HCT116 (cell line): ENCODE measurements around the gene N4BP2. TPM values are rescaled to one million over a fixed set of nuclear protein-coding genes. Genes with fewer than 3 reads are reported as not detected.
"Not testable (repeated sequence)": the region's sequence is repeated elsewhere in the genome, so short reads cannot be mapped to it uniquely, and the experiment has no call there.

Source experiments
- ATAC-seq: fragments of 200-7000 bp; cut with Tn5 transposase; 2 replicates; pipeline ENCODE4 v1.9.1; 2020; ENCODE audit warnings: mild to moderate bottlenecking, moderate library complexity
- BruUV-seq: library from RNA; stranded (reverse); fragments of 400-500 nt; replicated peaks from 2 replicates; lab custom pipeline; 2021; lab: Mats Ljungman, UMichigan
- CTCF ChIA-PET: fragments of 300-600 bp; sonication (Branson Sonifier 250); formaldehyde crosslinking; loops from one replicate; lab custom pipeline; 2021; ENCODE audit warnings: antibody characterized with exemption; lab: Charles Lee
- POLR2A ChIA-PET: fragments of 300-600, 350-600 bp; sonication (Branson Sonifier 250); formaldehyde crosslinking; loops from one replicate; lab custom pipeline; 2021; ENCODE audit warnings: antibody characterized with exemption; lab: Charles Lee
- RAD21 ChIA-PET, 2 experiments: fragments of 300-600 bp; sonication (Branson Sonifier 250); formaldehyde crosslinking; loops; one replicate each; lab custom pipeline; 2023; ENCODE audit warnings: low total read pairs in 2 of 2; ENCODE audit not compliant: uncharacterized antibody in 2 of 2, unreplicated experiment in 2 of 2, low non-redundant PET in 1 of 2; lab: Charles Lee
- DNase-seq: peaks from one replicate; pipeline ENCODE4 v3.0.0-alpha.2; 2010; ENCODE audit warnings: low read depth, low spot score
- H2AFZ ChIP-seq: fragments of 200-600 bp; shearing (Covaris generic), sonication (generic); 2 replicates; pipeline ENCODE4 v1.6.1; 2017; ENCODE audit warnings: low read depth, mixed run types, mixed read lengths, antibody characterized with exemption, low read length; ENCODE audit not compliant: poor library complexity, severe bottlenecking
- H3K27ac ChIP-seq: 2 replicates; pipeline ENCODE4 v1.5.1; 2012; ENCODE audit warnings: low read depth, low read length
- H3K27me3 ChIP-seq: fragments of 200-600 bp; sonication (generic); 2 replicates; pipeline ENCODE4 v1.6.1; 2016; ENCODE audit warnings: mixed run types, low read length, mixed read lengths; ENCODE audit not compliant: insufficient read depth
- H3K36me3 ChIP-seq, 2 experiments: fragments of 200-500 bp in 1 of 2; fragments of 200-600 bp in 1 of 2; sonication (Bioruptor generic) in 1 of 2; sonication (generic) in 1 of 2; 2 replicates each; pipeline versions ENCODE4 v1.5.1 to v1.6.1; 2014 to 2016; ENCODE audit warnings: low read length in 2 of 2, inconsistent platforms in 1 of 2, mixed read lengths in 1 of 2, mixed run types in 1 of 2; ENCODE audit not compliant: insufficient read depth in 2 of 2, control insufficient read depth in 1 of 2
- H3K4me1 ChIP-seq, 2 experiments: fragments of 200-600 bp in 1 of 2; sonication (generic) in 1 of 2; 2 replicates each; pipeline versions ENCODE4 v1.5.1 to v1.6.1; 2012 to 2017; ENCODE audit warnings: low read length in 2 of 2, inconsistent platforms in 1 of 2, mild to moderate bottlenecking in 1 of 2, mixed read lengths in 1 of 2, mixed run types in 1 of 2, moderate library complexity in 1 of 2; ENCODE audit not compliant: insufficient read depth in 2 of 2, control insufficient read depth in 1 of 2
- H3K4me2 ChIP-seq: fragments of 200-600 bp; sonication (generic); 2 replicates; pipeline ENCODE4 v1.6.1; 2017; ENCODE audit warnings: mixed run types, low read length, mixed read lengths
- H3K4me3 ChIP-seq, 2 experiments: fragments of 200-600 bp in 1 of 2; sonication (generic) in 1 of 2; replicated peaks in 1 of 2; 2 replicates each; pipeline ENCODE4 v1.5.1; 2011 to 2016; ENCODE audit warnings: low read length in 2 of 2, control low read depth in 1 of 2, low read depth in 1 of 2, mild to moderate bottlenecking in 1 of 2, mixed read lengths in 1 of 2, mixed run types in 1 of 2
- H3K79me2 ChIP-seq: fragments of 200-600 bp; sonication (generic); 2 replicates; pipeline ENCODE4 v1.6.1; 2017; ENCODE audit warnings: mild to moderate bottlenecking, mixed run types, low read length, moderate library complexity, mixed read lengths; ENCODE audit not compliant: insufficient read depth
- H3K9ac ChIP-seq: fragments of 200-600 bp; sonication (generic); 2 replicates; pipeline ENCODE4 v1.6.1; 2016; ENCODE audit warnings: low read length, mixed read lengths
- H3K9me2 ChIP-seq: fragments of 200-600 bp; sonication (generic), shearing (Covaris generic); 2 replicates; pipeline ENCODE4 v1.6.1; 2017; ENCODE audit warnings: mixed run types, mild to moderate bottlenecking, moderate library complexity; ENCODE audit not compliant: insufficient read depth
- H3K9me3 ChIP-seq, 2 experiments: fragments of 200-500 bp in 1 of 2; fragments of 200-600 bp in 1 of 2; sonication (Bioruptor generic) in 1 of 2; sonication (generic) in 1 of 2; 2 replicates each; pipeline ENCODE4 v1.6.1; 2014 to 2017; ENCODE audit warnings: low read length in 2 of 2, mixed read lengths in 2 of 2, inconsistent platforms in 1 of 2, low read depth in 1 of 2, mild to moderate bottlenecking in 1 of 2, mixed run types in 1 of 2, moderate library complexity in 1 of 2; ENCODE audit not compliant: control insufficient read depth in 1 of 2, insufficient read depth in 1 of 2
- H4K20me1 ChIP-seq: fragments of 200-600 bp; sonication (generic), shearing (Covaris generic); 2 replicates; pipeline ENCODE4 v1.6.1; 2017; ENCODE audit warnings: mixed run types, mild to moderate bottlenecking, moderate library complexity; ENCODE audit not compliant: insufficient read depth
- CEBPB ChIP-seq: IDR thresholded peaks from 2 replicates; pipeline ENCODE4 v1.6.1; 2012; ENCODE audit warnings: low read depth
- FOSL1 ChIP-seq: IDR thresholded peaks from 2 replicates; pipeline ENCODE4 v1.6.1; 2012; ENCODE audit warnings: low read depth
- POLR2AphosphoS5 ChIP-seq: IDR thresholded peaks from 2 replicates; pipeline ENCODE4 v1.6.1; 2011; ENCODE audit warnings: mild to moderate bottlenecking, low read depth, low read length, moderate library complexity
- RAD21 ChIP-seq: IDR thresholded peaks from 2 replicates; pipeline ENCODE4 v1.6.1; 2012; ENCODE audit warnings: low read depth, mild to moderate bottlenecking
- SIN3A ChIP-seq: IDR thresholded peaks from 2 replicates; pipeline ENCODE4 v1.6.1; 2012; ENCODE audit warnings: low read depth
- SRF ChIP-seq: IDR thresholded peaks from 2 replicates; pipeline ENCODE4 v1.6.1; 2012; ENCODE audit warnings: low read depth
- TCF7L2 ChIP-seq: IDR thresholded peaks from 2 replicates; pipeline ENCODE4 v1.7.0; 2011; ENCODE audit warnings: borderline replicate concordance, inconsistent platforms; ENCODE audit not compliant: insufficient read depth, insufficient read length; ENCODE audit errors: extremely low read depth
- intact Hi-C: fragments of 100-400 bp; cut with micrococcal nuclease; formaldehyde crosslinking; loops from 2 replicates; pipeline ENCODE4 v1.10.0; 2022
- total RNA-seq: library from RNA; stranded (reverse); gene quantifications from one replicate; pipeline ENCODE4 v1.2.1, GENCODE V29; 2021; ENCODE audit not compliant: unreplicated experiment
- TF ChIP-seq, protein P1 (sequence below): IDR thresholded peaks from 2 replicates; pipeline ENCODE4 v1.6.1; 2012
- TF ChIP-seq, protein P2 (sequence below), 3 experiments: fragments of 200-600 bp in 1 of 3; sonication (generic) in 1 of 3; IDR thresholded peaks in 2 of 3; conservative IDR thresholded peaks in 1 of 3; 2 replicates each; pipeline ENCODE4 v1.5.1; 2012 to 2017; ENCODE audit warnings: low read depth in 2 of 3, low read length in 2 of 3, antibody characterized with exemption in 1 of 3, borderline replicate concordance in 1 of 3, control low read depth in 1 of 3, mild to moderate bottlenecking in 1 of 3, mixed read lengths in 1 of 3, mixed run types in 1 of 3, moderate library complexity in 1 of 3; ENCODE audit not compliant: insufficient read depth in 1 of 3

N4BP2 gene
- total RNA-seq, 1 experiment from 2014 or later: 7.0 TPM

DNA sequence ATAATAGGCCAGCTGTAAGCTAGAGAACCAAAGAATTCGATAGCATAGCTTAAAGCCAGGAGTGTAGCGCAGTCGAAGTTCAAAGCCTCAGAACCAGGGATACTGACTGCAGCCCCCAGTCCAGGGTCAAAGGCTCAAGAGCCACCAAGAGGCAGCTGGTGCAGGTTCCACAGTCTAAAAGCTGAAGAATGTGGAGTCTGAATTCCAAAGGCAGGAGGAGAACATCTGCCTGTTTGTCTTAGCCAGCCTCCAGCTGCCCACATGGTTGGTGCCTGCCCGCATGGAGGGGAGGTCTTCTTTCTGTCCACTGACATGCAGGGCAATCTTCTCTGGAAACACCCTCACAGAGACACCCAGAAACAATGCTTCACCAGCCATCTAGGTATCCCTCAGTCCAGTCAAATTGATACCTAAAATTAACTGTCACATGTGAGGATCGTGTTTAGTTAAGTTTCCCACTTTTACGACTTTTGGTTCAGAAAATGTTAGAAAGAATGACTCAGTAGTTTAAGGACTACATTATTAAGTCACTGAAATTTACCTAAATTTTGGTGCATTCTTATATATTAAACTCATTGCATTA is 87.4 kb downstream of the N4BP2 start:
- DNase-seq (no peak), ATAC-seq (no peak)
- ChIA-PET POLR2A (no interaction called here), CTCF (no interaction called here)
- H3K9me3 ChIP-seq: peaks cover 0 to 1% of the 10 kb centered on the region in 2 experiments; a peak in 1 of 4 replicates
- TF ChIP-seq CEBPB (no peak), SRF (no peak), SIN3A (no peak), FOSL1 (no peak)
- TF ChIP-seq, protein P1, sequence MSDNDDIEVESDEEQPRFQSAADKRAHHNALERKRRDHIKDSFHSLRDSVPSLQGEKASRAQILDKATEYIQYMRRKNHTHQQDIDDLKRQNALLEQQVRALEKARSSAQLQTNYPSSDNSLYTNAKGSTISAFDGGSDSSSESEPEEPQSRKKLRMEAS: no peak
- TF ChIP-seq, protein P2, sequence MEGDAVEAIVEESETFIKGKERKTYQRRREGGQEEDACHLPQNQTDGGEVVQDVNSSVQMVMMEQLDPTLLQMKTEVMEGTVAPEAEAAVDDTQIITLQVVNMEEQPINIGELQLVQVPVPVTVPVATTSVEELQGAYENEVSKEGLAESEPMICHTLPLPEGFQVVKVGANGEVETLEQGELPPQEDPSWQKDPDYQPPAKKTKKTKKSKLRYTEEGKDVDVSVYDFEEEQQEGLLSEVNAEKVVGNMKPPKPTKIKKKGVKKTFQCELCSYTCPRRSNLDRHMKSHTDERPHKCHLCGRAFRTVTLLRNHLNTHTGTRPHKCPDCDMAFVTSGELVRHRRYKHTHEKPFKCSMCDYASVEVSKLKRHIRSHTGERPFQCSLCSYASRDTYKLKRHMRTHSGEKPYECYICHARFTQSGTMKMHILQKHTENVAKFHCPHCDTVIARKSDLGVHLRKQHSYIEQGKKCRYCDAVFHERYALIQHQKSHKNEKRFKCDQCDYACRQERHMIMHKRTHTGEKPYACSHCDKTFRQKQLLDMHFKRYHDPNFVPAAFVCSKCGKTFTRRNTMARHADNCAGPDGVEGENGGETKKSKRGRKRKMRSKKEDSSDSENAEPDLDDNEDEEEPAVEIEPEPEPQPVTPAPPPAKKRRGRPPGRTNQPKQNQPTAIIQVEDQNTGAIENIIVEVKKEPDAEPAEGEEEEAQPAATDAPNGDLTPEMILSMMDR (IDR thresholded peaks at IDR 0.05 in 2 of 3, conservative IDR thresholded peaks at IDR 0.05 in 1 of 3; ENCODE audit: borderline replicate concordance in 1 of 3, insufficient read depth in 1 of 3, low read depth in 2 of 3, low read length in 2 of 3): no peak
- TF ChIP-seq, all 23 proteins: peak for 0
- H3K4me3 ChIP-seq: no peak overlapping the region
- peaks cover 0 to 2% of the 10 kb centered on the region in 2 experiments; a peak in 1 of 4 replicates for H3K36me3 ChIP-seq
- no peak overlapping the region for H3K27ac ChIP-seq
- no peak overlapping the region for H3K9ac ChIP-seq
- no peaks in the 10 kb centered on the region for H4K20me1 ChIP-seq
- H3K4me2 ChIP-seq: no peak overlapping the region
- intact Hi-C loops: no loop called here
- RAD21 ChIA-PET: no interaction called here
- H3K9me2 ChIP-seq: no peaks in the 10 kb centered on the region
- no peaks in the 10 kb centered on the region for H3K27me3 ChIP-seq
- no peaks in the 10 kb centered on the region for H3K4me1 ChIP-seq
- BruUV-seq: no TSS peak
- no peak overlapping the region for H2AFZ ChIP-seq
- H3K79me2 ChIP-seq: no peaks in the 10 kb centered on the region

DNA sequence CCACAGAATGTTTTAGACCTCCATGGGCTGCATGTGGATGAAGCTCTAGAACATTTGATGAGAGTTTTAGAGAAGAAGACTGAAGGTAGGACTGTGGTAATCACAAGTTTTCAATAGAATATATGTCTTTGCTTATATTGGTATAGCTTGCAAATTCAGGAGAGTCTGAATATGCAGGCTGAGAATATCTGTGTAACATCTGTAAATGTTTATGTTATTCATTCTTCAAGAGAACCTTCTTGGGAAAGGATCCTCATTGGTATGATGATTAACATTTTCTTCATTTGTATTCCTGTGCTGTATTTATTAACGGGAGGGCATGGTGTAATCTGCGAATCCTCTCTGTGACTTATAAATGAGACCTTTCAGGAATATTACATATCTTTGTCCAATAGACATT is 88.1 kb downstream of the N4BP2 start:
- no peak overlapping the region for H3K9ac ChIP-seq
- ChIA-PET CTCF (no interaction called here), POLR2A (no interaction called here), RAD21 (no interaction called here)
- peaks cover 0 to 5% of the 10 kb centered on the region in 2 experiments; a peak in 1 of 4 replicates for H3K36me3 ChIP-seq
- no peak for ATAC-seq
- intact Hi-C loops: no loop called here
- H3K4me2 ChIP-seq: no peak overlapping the region
- peaks cover 3 to 4% of the 10 kb centered on the region in 2 experiments; a peak in 1 of 4 replicates for H3K9me3 ChIP-seq
- no peaks in the 10 kb centered on the region for H3K9me2 ChIP-seq
- no peaks in the 10 kb centered on the region for H4K20me1 ChIP-seq
- BruUV-seq: no TSS peak
- H3K4me1 ChIP-seq: no peaks in the 10 kb centered on the region
- DNase-seq: no peak
- no peak overlapping the region for H3K27ac ChIP-seq
- no peak for TF ChIP-seq TCF7L2
- no peak for TF ChIP-seq POLR2AphosphoS5
- TF ChIP-seq RAD21: no peak
- no peak for TF ChIP-seq CEBPB
- no peaks in the 10 kb centered on the region for H3K27me3 ChIP-seq
- no peaks in the 10 kb centered on the region for H3K79me2 ChIP-seq
- no peak overlapping the region for H3K4me3 ChIP-seq
- H2AFZ ChIP-seq: no peak overlapping the region

DNA sequence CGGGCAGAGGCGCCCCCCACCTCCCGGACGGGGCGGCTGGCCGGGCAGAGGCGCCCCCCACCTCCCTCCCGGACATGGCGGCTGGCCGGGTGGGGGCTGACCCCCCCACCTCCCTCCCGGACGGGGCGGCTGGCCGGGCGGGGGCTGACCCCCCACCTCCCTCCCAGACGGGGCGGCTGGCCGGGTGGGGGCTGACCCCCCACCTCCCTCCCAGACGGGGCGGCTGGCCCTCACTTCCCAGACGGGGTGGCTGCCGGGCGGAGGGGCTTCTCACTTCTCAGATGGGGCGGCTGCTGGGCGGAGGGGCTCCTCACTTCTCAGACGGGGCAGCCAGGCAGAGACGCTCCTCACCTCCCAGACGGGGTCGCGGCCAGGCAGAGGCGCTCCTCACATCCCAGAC is 90.8 kb downstream of the N4BP2 start:
- H3K27ac ChIP-seq, CTCF ChIA-PET, DNase-seq, H3K4me2 ChIP-seq, intact Hi-C loops, H2AFZ ChIP-seq, RAD21 ChIA-PET, BruUV-seq, POLR2A ChIA-PET, H3K27me3 ChIP-seq, H3K9ac ChIP-seq, H3K4me3 ChIP-seq, H3K4me1 ChIP-seq, H3K36me3 ChIP-seq, H3K9me2 ChIP-seq, ATAC-seq, H4K20me1 ChIP-seq, H3K79me2 ChIP-seq: not testable (repeated sequence)
- H3K9me3 ChIP-seq: peaks cover 3 to 18% of the 10 kb centered on the region in 2 experiments; a peak in 1 of 4 replicates
